GM12892 (cell line): ENCODE data around the gene HERPUD2.

ENCODE experiments used
- POLR2A ChIP-seq: IDR thresholded peaks from 2 replicates; pipeline ENCODE4 v1.6.1; 2011; ENCODE audit warnings: low read depth, low read length, control low read depth
- POLR2AphosphoS5 ChIP-seq: IDR thresholded peaks from 2 replicates; pipeline ENCODE4 v1.6.1; 2011; ENCODE audit warnings: low read depth, low read length, control low read depth
- TAF1 ChIP-seq: IDR thresholded peaks from 2 replicates; pipeline ENCODE4 v1.6.1; 2011; ENCODE audit warnings: low read depth, mild to moderate bottlenecking, control low read depth, low read length, borderline replicate concordance

GRCh38 chr7:35720849-35721248, 25.9 kb upstream of the HERPUD2 start:
- TF ChIP-seq POLR2AphosphoS5 (no peak), POLR2A (no peak), TAF1 (no peak)
